OCI-LY1 (cell line): ENCODE measurements around the gene B4GALT3.

Experiments
- H2AFZ ChIP-seq: fragments of 200-600 bp; sonication (generic), shearing (Covaris generic); 2 replicates; pipeline ENCODE4 v1.6.0; 2014; ENCODE audit warnings: antibody characterized with exemption, mild to moderate bottlenecking, low read length
- H3F3A ChIP-seq: fragments of 200-600 bp; sonication (generic), shearing (Covaris generic); 2 replicates; pipeline ENCODE4 v1.6.0; 2014; ENCODE audit warnings: mild to moderate bottlenecking, antibody characterized with exemption, low read length, moderate library complexity; ENCODE audit not compliant: insufficient read depth
- H3K27ac ChIP-seq: fragments of 200-600 bp; sonication (generic); 2 replicates; pipeline ENCODE4 v1.5.1; 2014; ENCODE audit warnings: low read length, mixed run types, mild to moderate bottlenecking, low read depth; ENCODE audit not compliant: poor library complexity, severe bottlenecking
- H3K27me3 ChIP-seq: fragments of 200-600 bp; sonication (generic); 2 replicates; pipeline ENCODE4 v1.6.0; 2014; ENCODE audit warnings: antibody characterized with exemption, mild to moderate bottlenecking, low read length, moderate library complexity; ENCODE audit not compliant: insufficient read depth
- H3K36me3 ChIP-seq: fragments of 200-600 bp; sonication (generic); 2 replicates; pipeline ENCODE4 v1.6.1; 2014; ENCODE audit warnings: mild to moderate bottlenecking, antibody characterized with exemption, low read length, moderate library complexity, mixed read lengths; ENCODE audit not compliant: insufficient read depth
- H3K4me1 ChIP-seq: fragments of 200-600 bp; sonication (generic); 2 replicates; pipeline ENCODE4 v1.5.1; 2014; ENCODE audit warnings: mild to moderate bottlenecking, low read length, moderate library complexity; ENCODE audit not compliant: insufficient read depth, severe bottlenecking
- H3K4me2 ChIP-seq: fragments of 200-600 bp; sonication (generic), shearing (Covaris generic); 2 replicates; pipeline ENCODE4 v1.6.1; 2014; ENCODE audit warnings: low read length
- H3K4me3 ChIP-seq: fragments of 200-600 bp; sonication (generic); 2 replicates; pipeline ENCODE4 v1.5.1; 2014; ENCODE audit warnings: low read length, low read depth, mild to moderate bottlenecking, mixed read lengths; ENCODE audit not compliant: poor library complexity, severe bottlenecking
- H3K79me2 ChIP-seq: fragments of 200-600 bp; shearing (Covaris generic); 2 replicates; pipeline ENCODE4 v1.6.1; 2016; ENCODE audit warnings: mixed run types, low read length, mixed read lengths; ENCODE audit not compliant: insufficient read depth
- H3K9ac ChIP-seq: fragments of 200-600 bp; sonication (generic), shearing (Covaris generic); 2 replicates; pipeline ENCODE4 v1.6.1; 2014; ENCODE audit warnings: mild to moderate bottlenecking, low read length, mixed read lengths
- H3K9me2 ChIP-seq: fragments of 200-600 bp; sonication (generic), shearing (Covaris generic); 2 replicates; pipeline ENCODE4 v1.6.1; 2014; ENCODE audit warnings: low read depth, mild to moderate bottlenecking, low read length, mixed read lengths
- H3K9me3 ChIP-seq: fragments of 200-600 bp; shearing (Covaris generic); 2 replicates; pipeline ENCODE4 v1.6.1; 2014; ENCODE audit warnings: low read length, mixed read lengths
- H4K20me1 ChIP-seq: fragments of 200-600 bp; sonication (generic), shearing (Covaris generic); 2 replicates; pipeline ENCODE4 v1.6.0; 2016; ENCODE audit warnings: mild to moderate bottlenecking, low read length; ENCODE audit not compliant: insufficient read depth
- EZH2 ChIP-seq: fragments of 200-600 bp; sonication (generic), shearing (Covaris generic); IDR thresholded peaks from 2 replicates; pipeline ENCODE4 v1.8.0; 2017; ENCODE audit warnings: borderline replicate concordance, mixed run types, mild to moderate bottlenecking, antibody characterized with exemption, low read length, moderate library complexity, mixed read lengths
- TF ChIP-seq, protein P1 (sequence below): fragments of 200-600 bp; sonication (generic), shearing (Covaris generic); IDR thresholded peaks from 2 replicates; pipeline ENCODE4 v1.5.1; 2017; ENCODE audit warnings: mild to moderate bottlenecking, antibody characterized with exemption, low read length, moderate library complexity, mixed read lengths

Gene B4GALT3

DNA sequence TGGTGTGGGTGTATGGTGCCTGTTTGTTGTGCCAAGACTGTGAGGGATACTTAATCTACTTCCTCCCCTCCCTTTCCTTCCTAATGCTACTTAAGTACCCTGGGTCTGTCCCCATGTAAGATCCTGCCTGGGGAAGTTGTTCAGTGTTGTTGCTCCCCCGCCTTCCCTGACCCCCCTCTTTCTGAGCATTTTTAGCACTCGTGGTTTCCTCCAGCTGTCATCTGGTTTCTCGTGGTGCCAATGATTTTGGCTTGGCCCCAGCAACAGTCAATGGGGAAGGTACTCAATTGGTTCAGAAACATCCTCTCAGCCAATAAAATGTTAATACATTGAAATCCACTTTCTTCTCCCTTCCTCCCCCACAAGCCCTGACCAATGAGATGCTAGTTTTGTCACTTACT is 8.0 kb upstream of the B4GALT3 start:
- TF ChIP-seq, protein P1, sequence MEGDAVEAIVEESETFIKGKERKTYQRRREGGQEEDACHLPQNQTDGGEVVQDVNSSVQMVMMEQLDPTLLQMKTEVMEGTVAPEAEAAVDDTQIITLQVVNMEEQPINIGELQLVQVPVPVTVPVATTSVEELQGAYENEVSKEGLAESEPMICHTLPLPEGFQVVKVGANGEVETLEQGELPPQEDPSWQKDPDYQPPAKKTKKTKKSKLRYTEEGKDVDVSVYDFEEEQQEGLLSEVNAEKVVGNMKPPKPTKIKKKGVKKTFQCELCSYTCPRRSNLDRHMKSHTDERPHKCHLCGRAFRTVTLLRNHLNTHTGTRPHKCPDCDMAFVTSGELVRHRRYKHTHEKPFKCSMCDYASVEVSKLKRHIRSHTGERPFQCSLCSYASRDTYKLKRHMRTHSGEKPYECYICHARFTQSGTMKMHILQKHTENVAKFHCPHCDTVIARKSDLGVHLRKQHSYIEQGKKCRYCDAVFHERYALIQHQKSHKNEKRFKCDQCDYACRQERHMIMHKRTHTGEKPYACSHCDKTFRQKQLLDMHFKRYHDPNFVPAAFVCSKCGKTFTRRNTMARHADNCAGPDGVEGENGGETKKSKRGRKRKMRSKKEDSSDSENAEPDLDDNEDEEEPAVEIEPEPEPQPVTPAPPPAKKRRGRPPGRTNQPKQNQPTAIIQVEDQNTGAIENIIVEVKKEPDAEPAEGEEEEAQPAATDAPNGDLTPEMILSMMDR, result no peak
- no peak for TF ChIP-seq EZH2
- Histone ChIP-seq H3K79me2 (no peaks in the 10 kb centered on the region), H3K9me2 (no peaks in the 10 kb centered on the region), H3K27ac (peak overlapping the region; percentile 85), H3F3A (0 out of 2 replicates have a peak, but pooled peaks cover 4% of the 10 kb centered on the region), H3K27me3 (no peaks in the 10 kb centered on the region), H4K20me1 (no peaks in the 10 kb centered on the region), H2AFZ (peak overlapping the region; percentile 7; the same call in 1 of the 2 replicates), H3K36me3 (no peaks in the 10 kb centered on the region), H3K9me3 (no peaks in the 10 kb centered on the region), H3K4me3 (peak overlapping the region; percentile 6), H3K9ac (peak overlapping the region; percentile 35; the same call in 1 of the 2 replicates), H3K4me1 (peaks cover 40% of the 10 kb centered on the region), H3K4me2 (peak overlapping the region; percentile 44)

DNA sequence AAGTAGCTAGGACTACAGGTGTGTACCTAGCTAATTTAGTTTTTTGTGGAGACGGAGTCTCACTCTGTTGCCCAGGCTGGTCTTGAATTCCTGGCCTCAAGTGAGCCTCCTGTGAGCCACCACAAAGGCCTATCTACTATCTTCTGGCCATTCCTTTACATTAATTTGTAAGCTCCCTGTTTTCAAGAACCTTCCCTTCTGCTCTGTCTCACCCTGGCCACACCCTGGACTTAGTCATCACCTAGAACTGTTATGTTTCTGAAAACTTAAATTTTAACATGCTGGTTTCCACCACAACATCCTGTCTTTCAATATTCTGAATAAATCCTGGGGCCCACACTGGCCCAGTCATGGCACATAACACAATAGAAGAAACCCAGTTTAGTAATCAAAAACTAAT is 4.9 kb upstream of the B4GALT3 start:
- Histone ChIP-seq H3K79me2 (no peaks in the 10 kb centered on the region), H3K4me1 (peaks cover 49% of the 10 kb centered on the region), H3K4me2 (no peak overlapping the region), H3F3A (0 out of 2 replicates have a peak, but pooled peaks cover 4% of the 10 kb centered on the region), H3K9me2 (no peaks in the 10 kb centered on the region), H3K27ac (no peak overlapping the region), H3K4me3 (no peak overlapping the region), H3K9me3 (no peaks in the 10 kb centered on the region), H3K27me3 (no peaks in the 10 kb centered on the region), H2AFZ (no peak overlapping the region), H3K9ac (no peak overlapping the region), H4K20me1 (no peaks in the 10 kb centered on the region), H3K36me3 (no peaks in the 10 kb centered on the region)
- no peak for TF ChIP-seq EZH2
- TF ChIP-seq, protein P1, result no peak

DNA sequence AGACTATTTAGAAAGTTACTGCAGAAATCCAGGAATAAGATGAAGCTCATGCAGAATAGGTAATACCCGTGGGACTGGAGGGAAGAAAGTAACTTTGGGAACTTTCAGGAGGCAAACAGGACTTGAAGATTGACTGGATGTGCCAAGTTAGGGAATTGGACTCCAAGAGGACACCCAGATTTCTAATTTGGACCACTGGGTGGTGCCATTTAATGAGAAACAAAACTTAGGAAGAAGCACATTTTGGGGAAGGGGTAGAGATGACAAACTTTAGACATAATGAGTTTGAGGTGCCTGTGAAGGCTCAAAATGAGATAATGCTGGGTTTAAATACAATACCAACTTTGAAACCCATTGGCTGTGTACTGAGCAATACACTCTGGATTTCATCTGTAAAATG is 3.3 kb upstream of the B4GALT3 start:
- Histone ChIP-seq H3K36me3 (no peaks in the 10 kb centered on the region), H3K4me1 (peaks cover 45% of the 10 kb centered on the region), H3K9me2 (no peaks in the 10 kb centered on the region), H3K4me3 (no peak overlapping the region), H3K27me3 (no peaks in the 10 kb centered on the region), H3F3A (no peaks in the 10 kb centered on the region), H2AFZ (no peak overlapping the region), H4K20me1 (no peaks in the 10 kb centered on the region), H3K4me2 (no peak overlapping the region), H3K27ac (no peak overlapping the region), H3K79me2 (no peaks in the 10 kb centered on the region), H3K9ac (no peak overlapping the region), H3K9me3 (no peaks in the 10 kb centered on the region)
- TF ChIP-seq, protein P1, result peak; percentile 45; the same call in 1 of the 2 replicates
- no peak for TF ChIP-seq EZH2
